Left cardiac atrium (tissue), 4 donors: ENCODE results near the gene FGF21. TPM values are rescaled to one million over a fixed set of nuclear protein-coding genes. Genes with fewer than 3 reads are reported as not detected.
"Not testable (repeated sequence)": the region's sequence is repeated elsewhere in the genome, so short reads cannot be mapped to it uniquely, and the experiment has no call there.

ENCODE experiments used
- ATAC-seq, 2 donors: fragments of 200-7000 bp; cut with Tn5 transposase; one replicate each; pipeline ENCODE4 v1.9.1; 2020; ENCODE audit warnings: mild to moderate bottlenecking in 2 of 2, moderate library complexity in 2 of 2
- DNase-seq: peaks from one replicate; pipeline ENCODE4 v3.0.0-alpha.2; 2020
- intact Hi-C, 2 donors: fragments of 100-400 bp; cut with DNase I; formaldehyde crosslinking; loops; one replicate each; pipeline versions ENCODE4 v1.14.1 to v1.15.1; 2022 to 2023
- long read RNA-seq: library from polyadenylated mRNA; unstranded; transcript quantifications from one replicate; pipeline ENCODE4 v2.0.0, GENCODE V29; 2021
- total RNA-seq, 2 donors: library from RNA; stranded (reverse); fragmentation: NEBNext Ultra II Directional; extraction: Animal tissue kit (Norgen Biotek cat#: 25700); gene quantifications; one replicate each; pipeline ENCODE4 v1.2.1, GENCODE V29; 2021
- donor health status: DM: no; HTN: yes; CAD: no.
- donor health status: DM: no; HTN: yes; CAD: no; lungs with severe emphysema.
- donor health status: DM: yes; HTN: yes; CAD: no.
- donor health status: Dilated cardiomyopathy.

The FGF21 gene
- total RNA-seq = not detected
- long read RNA-seq = 0 reads

GRCh38 chr19:48755084-48755641 lies at the start of gene FGF21:
FGF21 (plus strand) TSS chr19:48755524; CDS start chr19:48756237, 713 bp downstream.
- intact Hi-C loops = no loop called here
- no peak for ATAC-seq
- no peak for DNase-seq

- DNase-seq (no peak), ATAC-seq (no peak)
- intact Hi-C loops = no loop called here
Observed at GRCh38 chr19:48708471-48708870, 46.9 kb upstream of the FGF21 start.

- no peak for DNase-seq
- no peak for ATAC-seq
Observed at GRCh38 chr19:48711106-48711662, 44.1 kb upstream of the FGF21 start.

GRCh38 chr19:48713041-48713863 lies 42.1 kb upstream of the FGF21 start:
- intact Hi-C loops = no loop called here
- DNase-seq = no peak
- no peak for ATAC-seq

More at GRCh38 chr19:48711106-48711662, 44.1 kb upstream of the FGF21 start:
- intact Hi-C loops = no loop called here

- intact Hi-C loops = no loop called here
- peak; percentile 100 for DNase-seq
- peak; percentile 92 to 93 for ATAC-seq
Observed at GRCh38 chr19:48713864-48714755, 41.2 kb upstream of the FGF21 start.

- DNase-seq (peak; percentile 35), ATAC-seq (no peak)
- intact Hi-C loops = no loop called here
Observed at GRCh38 chr19:48714759-48715675, 40.3 kb upstream of the FGF21 start.

GRCh38 chr19:48715681-48716171 lies 39.6 kb upstream of the FGF21 start:
- DNase-seq = no peak
- ATAC-seq = no peak
- intact Hi-C loops = no loop called here

- intact Hi-C loops = no loop called here
- DNase-seq = peak; percentile 70
- ATAC-seq = peak; percentile 16 to 19
Observed at GRCh38 chr19:48716562-48717291, 38.6 kb upstream of the FGF21 start.

- DNase-seq, intact Hi-C loops, ATAC-seq: not testable (repeated sequence)
Observed at GRCh38 chr19:48718106-48718505, 37.2 kb upstream of the FGF21 start.

- ATAC-seq = no peak
- intact Hi-C loops = no loop called here
- DNase-seq = no peak
Observed at GRCh38 chr19:48718711-48719231, 36.6 kb upstream of the FGF21 start.

- intact Hi-C loops = no loop called here
- ATAC-seq (no peak), DNase-seq (peak; percentile 52)
Observed at GRCh38 chr19:48719263-48720171, 35.8 kb upstream of the FGF21 start, which contains the start of gene MAMSTR. MAMSTR (minus strand) TSS chr19:48719725; CDS start chr19:48719031, 694 bp downstream.

- intact Hi-C loops = no loop called here
- peak; percentile 9 to 32 for ATAC-seq
- DNase-seq = no peak
Observed at GRCh38 chr19:48720251-48720612, 35.1 kb upstream of the FGF21 start.

GRCh38 chr19:48720613-48721296 lies 34.6 kb upstream of the FGF21 start:
- DNase-seq = peak; percentile 98
- ATAC-seq = peak; percentile 86 to 88
- intact Hi-C loops = no loop called here

- no peak for ATAC-seq
- no peak for DNase-seq
- intact Hi-C loops = no loop called here
Observed at GRCh38 chr19:48722196-48722708, 33.1 kb upstream of the FGF21 start.
